ENCODE data around the gene ZNF28. TPM values are rescaled to one million over a fixed set of nuclear protein-coding genes. Genes with fewer than 3 reads are reported as not detected.
"Not testable (repeated sequence)": the region's sequence is repeated elsewhere in the genome, so short reads cannot be mapped to it uniquely, and the experiment has no call there.

ZNF28 gene
- total RNA-seq, 1 experiment from 2014 or later: 17.8 TPM

GRCh38 chr19:52823676-52824075 is 2.2 kb upstream of the ZNF28 start:
- RAD21 ChIA-PET (ENCODE audit: low non-redundant PET in 1 of 2, low total read pairs in 2 of 2, uncharacterized antibody in 2 of 2, unreplicated experiment in 2 of 2): no interaction called here
- Histone ChIP-seq H4K20me1 (ENCODE audit: insufficient read depth) (no peaks in the 10 kb centered on the region), H3K27ac (ENCODE audit: low read depth, low read length) (no peak overlapping the region), H3K9me2 (ENCODE audit: insufficient read depth) (no peaks in the 10 kb centered on the region), H3K36me3 (ENCODE audit: control insufficient read depth in 1 of 2, insufficient read depth in 2 of 2, low read length in 2 of 2) (no peaks in the 10 kb centered on the region), H3K9ac (ENCODE audit: low read length) (no peak overlapping the region), H3K79me2 (ENCODE audit: insufficient read depth, low read length) (peaks cover 7% of the 10 kb centered on the region; the same call in 1 of the 2 replicates), H3K4me1 (ENCODE audit: control insufficient read depth in 1 of 2, insufficient read depth in 2 of 2, low read length in 2 of 2) (peaks cover 0 to 4% of the 10 kb centered on the region in 2 experiments; a peak in 2 of 4 replicates), H3K4me2 (ENCODE audit: low read length) (no peak overlapping the region), H3K4me3 (replicated peaks in 1 of 2; ENCODE audit: low read depth in 1 of 2, low read length in 2 of 2) (no peak overlapping the region), H3K27me3 (ENCODE audit: insufficient read depth, low read length) (no peaks in the 10 kb centered on the region), H3K9me3 (ENCODE audit: control insufficient read depth in 1 of 2, insufficient read depth in 1 of 2, low read depth in 1 of 2, low read length in 2 of 2) (no peaks in the 10 kb centered on the region; a peak in 2 of 4 replicates), H2AFZ (ENCODE audit: low read depth, low read length, poor library complexity, severe bottlenecking) (no peak overlapping the region)
- CTCF ChIA-PET: no interaction called here
- no TSS peak for BruUV-seq (replicated peaks)
- POLR2A ChIA-PET: no interaction called here
- no peak for TF ChIP-seq POLR2A (IDR thresholded peaks at IDR 0.05; ENCODE audit: borderline replicate concordance, extremely low read depth, insufficient read depth, insufficient read length)
- no peak for TF ChIP-seq SRF (IDR thresholded peaks at IDR 0.05; ENCODE audit: low read depth)
- TF ChIP-seq ZNF274 (IDR thresholded peaks at IDR 0.05; ENCODE audit: low read depth, low read length): no peak
- TF ChIP-seq REST (IDR thresholded peaks at IDR 0.05; ENCODE audit: low read depth): no peak
- no peak for TF ChIP-seq ZBTB33 (IDR thresholded peaks at IDR 0.05; ENCODE audit: extremely low read depth, insufficient replicate concordance, low read length)
- no peak for TF ChIP-seq FOSL1 (IDR thresholded peaks at IDR 0.05; ENCODE audit: low read depth)
- intact Hi-C loops (cut with micrococcal nuclease): no loop called here
- DNase-seq (ENCODE audit: low read depth, low spot score) (no peak), ATAC-seq (no peak)

GRCh38 chr19:52820472-52821203 is 795 bp downstream of the ZNF28 start:
- H3K4me1 ChIP-seq (ENCODE audit: control insufficient read depth in 1 of 2, insufficient read depth in 2 of 2, low read length in 2 of 2); CTCF ChIA-PET; H2AFZ ChIP-seq (ENCODE audit: low read depth, low read length, poor library complexity, severe bottlenecking); H3K79me2 ChIP-seq (ENCODE audit: insufficient read depth, low read length); DNase-seq (ENCODE audit: low read depth, low spot score); POLR2A ChIA-PET; H3K27me3 ChIP-seq (ENCODE audit: insufficient read depth, low read length); H3K36me3 ChIP-seq (ENCODE audit: control insufficient read depth in 1 of 2, insufficient read depth in 2 of 2, low read length in 2 of 2); H3K9me2 ChIP-seq (ENCODE audit: insufficient read depth); H3K9me3 ChIP-seq (ENCODE audit: control insufficient read depth in 1 of 2, insufficient read depth in 1 of 2, low read depth in 1 of 2, low read length in 2 of 2); H4K20me1 ChIP-seq (ENCODE audit: insufficient read depth); RAD21 ChIA-PET (ENCODE audit: low non-redundant PET in 1 of 2, low total read pairs in 2 of 2, uncharacterized antibody in 2 of 2, unreplicated experiment in 2 of 2): not testable (repeated sequence)
- peak overlapping the region; percentile 5; the same call in 1 of the 2 replicates for H3K27ac ChIP-seq (ENCODE audit: low read depth, low read length)
- ATAC-seq: peak; percentile 30
- peak overlapping the region; percentile 67 to 68 for H3K4me3 ChIP-seq (replicated peaks in 1 of 2; ENCODE audit: low read depth in 1 of 2, low read length in 2 of 2)
- TSS peak; percentile 65 for BruUV-seq (replicated peaks)
- intact Hi-C loops (cut with micrococcal nuclease): loop anchor here (2.0 kb wide), 1 partner anchor 36 kb away; the partner anchor contains the start of gene ZNF468
- peak overlapping the region; percentile 61 for H3K9ac ChIP-seq (ENCODE audit: low read length)
- peak overlapping the region; percentile 89 for H3K4me2 ChIP-seq (ENCODE audit: low read length)

Measured in HCT116 (cell line).